NB4 (cell line): ENCODE results near the gene GRM2.

ENCODE experiments used
- DNase-seq: peaks from one replicate; pipeline ENCODE4 v3.0.0; 2010; ENCODE audit warnings: low read depth
- H3K4me3 ChIP-seq: one replicate; pipeline ENCODE4 v1.5.1; 2011; ENCODE audit warnings: mild to moderate bottlenecking, low read depth, low read length, moderate library complexity
- MYC ChIP-seq: IDR thresholded peaks from 2 replicates; pipeline ENCODE4 v1.6.1; 2011; ENCODE audit warnings: low read depth, low read length
- POLR2A ChIP-seq: IDR thresholded peaks from 2 replicates; pipeline ENCODE4 v1.6.1; 2011; ENCODE audit warnings: mild to moderate bottlenecking; ENCODE audit not compliant: insufficient read length; ENCODE audit errors: extremely low read depth
- TF ChIP-seq, protein P1 (sequence below): IDR thresholded peaks from one replicate; pipeline ENCODE4 v1.5.1; 2012; ENCODE audit warnings: low read depth, low read length
- TF ChIP-seq, protein P2 (sequence below): IDR thresholded peaks from 2 replicates; pipeline ENCODE4 v1.6.1; 2011; ENCODE audit warnings: low read depth, low read length

GRM2 gene

DNA sequence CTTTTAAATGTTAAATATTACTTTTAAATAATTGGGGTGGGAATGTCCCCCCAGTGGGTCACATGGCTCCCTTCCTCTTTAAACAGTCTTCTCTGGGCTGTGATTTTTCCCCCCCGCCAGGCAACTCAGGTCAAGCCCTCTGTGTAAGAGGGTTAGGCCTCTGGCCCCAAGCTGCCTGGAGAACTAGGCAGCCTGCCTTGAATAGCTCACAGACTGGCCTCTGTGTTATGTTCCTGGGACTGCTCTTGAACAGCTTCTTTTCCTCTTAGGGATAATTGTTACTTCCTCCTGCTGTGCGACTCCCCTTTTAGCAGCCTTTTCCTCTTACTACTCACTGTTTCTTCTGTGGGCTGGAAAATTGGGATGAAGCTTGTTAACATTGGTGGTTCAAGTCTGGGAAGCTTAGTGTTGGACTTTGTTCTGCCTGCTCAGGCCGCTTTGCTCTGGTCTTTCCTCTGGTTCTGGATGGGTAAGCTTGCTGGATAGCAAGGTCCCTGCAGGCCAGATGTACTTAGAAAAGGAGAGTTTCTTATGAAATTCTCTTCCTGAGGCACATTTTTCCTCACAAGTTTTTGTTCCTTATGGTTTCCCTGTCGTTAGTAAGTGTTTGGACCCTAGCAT is 33.6 kb upstream of the GRM2 start:
- no peak for DNase-seq
- no peak overlapping the region for H3K4me3 ChIP-seq
- TF ChIP-seq POLR2A, result no peak
- TF ChIP-seq MYC, result no peak
- TF ChIP-seq, protein P1, sequence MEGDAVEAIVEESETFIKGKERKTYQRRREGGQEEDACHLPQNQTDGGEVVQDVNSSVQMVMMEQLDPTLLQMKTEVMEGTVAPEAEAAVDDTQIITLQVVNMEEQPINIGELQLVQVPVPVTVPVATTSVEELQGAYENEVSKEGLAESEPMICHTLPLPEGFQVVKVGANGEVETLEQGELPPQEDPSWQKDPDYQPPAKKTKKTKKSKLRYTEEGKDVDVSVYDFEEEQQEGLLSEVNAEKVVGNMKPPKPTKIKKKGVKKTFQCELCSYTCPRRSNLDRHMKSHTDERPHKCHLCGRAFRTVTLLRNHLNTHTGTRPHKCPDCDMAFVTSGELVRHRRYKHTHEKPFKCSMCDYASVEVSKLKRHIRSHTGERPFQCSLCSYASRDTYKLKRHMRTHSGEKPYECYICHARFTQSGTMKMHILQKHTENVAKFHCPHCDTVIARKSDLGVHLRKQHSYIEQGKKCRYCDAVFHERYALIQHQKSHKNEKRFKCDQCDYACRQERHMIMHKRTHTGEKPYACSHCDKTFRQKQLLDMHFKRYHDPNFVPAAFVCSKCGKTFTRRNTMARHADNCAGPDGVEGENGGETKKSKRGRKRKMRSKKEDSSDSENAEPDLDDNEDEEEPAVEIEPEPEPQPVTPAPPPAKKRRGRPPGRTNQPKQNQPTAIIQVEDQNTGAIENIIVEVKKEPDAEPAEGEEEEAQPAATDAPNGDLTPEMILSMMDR, result no peak
- TF ChIP-seq, protein P2, sequence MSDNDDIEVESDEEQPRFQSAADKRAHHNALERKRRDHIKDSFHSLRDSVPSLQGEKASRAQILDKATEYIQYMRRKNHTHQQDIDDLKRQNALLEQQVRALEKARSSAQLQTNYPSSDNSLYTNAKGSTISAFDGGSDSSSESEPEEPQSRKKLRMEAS, result no peak

DNA sequence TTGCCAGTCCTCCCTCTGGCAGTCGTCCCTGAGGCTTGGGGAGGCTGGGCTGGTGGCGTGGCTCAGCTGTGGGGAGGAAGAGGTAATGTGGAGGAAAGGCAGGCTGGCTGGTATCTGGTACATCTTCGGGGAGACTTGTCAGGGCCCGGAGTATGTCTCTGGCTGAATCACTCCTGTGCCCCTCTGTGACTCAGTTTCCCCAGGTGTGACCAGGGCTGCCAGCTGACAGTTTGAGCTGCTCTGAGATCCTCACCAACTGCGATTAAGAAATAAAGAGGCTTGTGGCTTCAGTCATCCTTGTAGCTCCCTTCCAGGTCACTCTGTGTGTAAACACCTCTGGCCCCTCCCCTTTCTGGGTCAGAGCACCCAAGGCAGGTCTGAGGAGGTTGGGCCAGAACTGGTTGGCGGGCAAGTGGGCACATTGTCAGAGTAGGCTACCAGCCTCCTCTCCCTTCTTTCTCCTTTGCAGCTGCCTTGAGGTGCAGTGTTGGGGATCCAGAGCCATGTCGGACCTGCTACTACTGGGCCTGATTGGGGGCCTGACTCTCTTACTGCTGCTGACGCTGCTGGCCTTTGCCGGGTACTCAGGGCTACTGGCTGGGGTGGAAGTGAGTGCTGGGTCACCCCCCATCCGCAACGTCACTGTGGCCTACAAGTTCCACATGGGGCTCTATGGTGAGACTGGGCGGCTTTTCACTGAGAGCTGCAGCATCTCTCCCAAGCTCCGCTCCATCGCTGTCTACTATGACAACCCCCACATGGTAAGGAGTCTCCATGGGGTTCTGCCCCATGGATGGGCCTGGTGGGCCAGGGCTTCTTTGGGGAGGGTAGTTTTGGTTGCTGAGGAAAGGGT is 32.8 kb upstream of the GRM2 start:
- no peak for TF ChIP-seq POLR2A
- no peak for TF ChIP-seq MYC
- TF ChIP-seq, protein P2, result no peak
- TF ChIP-seq, protein P1, result no peak
- no peak for DNase-seq
- no peak overlapping the region for H3K4me3 ChIP-seq

DNA sequence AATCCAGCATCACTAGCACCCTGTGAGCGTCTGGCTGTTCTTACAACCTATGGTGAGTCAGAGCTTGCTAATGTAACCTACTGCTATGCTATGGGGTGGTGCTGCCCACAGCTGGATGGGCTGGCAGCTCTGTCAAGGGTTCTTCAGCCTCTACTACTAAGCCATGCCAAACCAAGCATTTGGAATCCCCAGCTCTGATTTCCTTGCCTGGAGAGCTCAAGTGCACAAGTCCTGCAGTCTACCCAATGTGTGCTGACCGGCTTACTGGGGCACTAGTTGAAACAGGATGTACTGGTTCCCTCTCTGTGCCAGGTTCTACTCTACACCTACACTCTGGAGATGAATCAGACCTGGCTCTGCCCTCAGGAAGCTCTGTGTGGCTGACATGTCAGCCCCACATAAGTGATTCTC is 31.7 kb upstream of the GRM2 start:
- DNase-seq, result no peak
- TF ChIP-seq, protein P1, result no peak
- no peak for TF ChIP-seq MYC
- no peak for TF ChIP-seq POLR2A
- TF ChIP-seq, protein P2, result no peak
- H3K4me3 ChIP-seq, result no peak overlapping the region

DNA sequence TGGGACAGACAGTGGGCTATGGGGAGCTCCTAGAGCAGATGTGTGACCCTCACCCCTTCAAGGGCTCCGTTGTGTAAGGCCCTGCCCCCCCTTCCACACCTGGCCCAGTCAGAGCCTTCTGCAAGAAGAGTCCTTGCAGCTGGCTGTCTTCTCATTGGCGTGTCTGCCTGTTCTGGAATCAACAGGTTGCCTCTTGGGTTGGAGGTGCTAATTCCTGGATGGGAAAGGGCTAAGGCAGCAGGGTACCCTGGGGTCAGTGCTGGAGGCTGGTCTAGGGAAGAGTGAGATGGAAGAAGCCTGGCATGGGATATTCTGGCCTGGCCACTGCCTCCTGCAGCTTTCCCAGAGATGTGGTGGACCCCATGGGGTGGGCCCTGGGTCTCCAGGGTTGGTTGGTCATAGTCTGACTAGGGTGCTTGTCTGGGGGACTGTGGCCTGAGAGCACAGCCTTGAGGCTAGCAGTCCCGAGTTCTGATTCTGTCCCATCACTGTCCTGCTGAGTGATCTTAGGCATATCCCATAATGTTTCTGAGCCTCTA is 30.7 kb upstream of the GRM2 start:
- H3K4me3 ChIP-seq, result no peak overlapping the region
- DNase-seq, result no peak
- TF ChIP-seq, protein P1, result no peak
- TF ChIP-seq POLR2A (no peak), MYC (no peak)
- TF ChIP-seq, protein P2, result no peak

DNA sequence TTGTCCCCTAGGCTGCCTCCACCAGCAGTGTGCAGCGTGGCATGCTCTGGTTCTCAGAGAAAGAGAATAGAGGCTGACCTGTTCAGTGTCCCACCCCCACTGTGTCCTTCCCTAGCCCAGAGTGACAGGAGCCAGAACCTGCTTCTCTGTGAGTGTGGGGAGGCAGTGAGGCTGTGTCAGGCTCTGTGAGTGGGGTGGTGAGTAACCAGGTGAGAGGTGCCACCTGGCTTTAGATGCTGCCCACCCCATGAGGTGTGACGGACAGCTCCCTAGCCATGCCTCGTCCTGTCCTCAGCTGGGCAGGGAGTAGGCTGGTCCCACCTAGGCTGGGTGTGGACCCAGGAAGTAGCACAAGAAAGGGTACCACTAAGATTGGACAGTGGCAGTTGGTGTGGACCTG is 29.5 kb upstream of the GRM2 start:
- H3K4me3 ChIP-seq, result no peak overlapping the region
- DNase-seq, result no peak
- TF ChIP-seq, protein P2, result no peak
- no peak for TF ChIP-seq POLR2A
- TF ChIP-seq, protein P1, result no peak
- no peak for TF ChIP-seq MYC
